ENCODE results near the gene IFFO2. TPM values are rescaled to one million over a fixed set of nuclear protein-coding genes. Genes with fewer than 3 reads are reported as not detected.
A peak's percentile ranks its signal among the peaks of the same experiment; 100 is the strongest.

IFFO2 gene
- total RNA-seq, 1 donor from 2014 or later: 16.2 TPM

DNA sequence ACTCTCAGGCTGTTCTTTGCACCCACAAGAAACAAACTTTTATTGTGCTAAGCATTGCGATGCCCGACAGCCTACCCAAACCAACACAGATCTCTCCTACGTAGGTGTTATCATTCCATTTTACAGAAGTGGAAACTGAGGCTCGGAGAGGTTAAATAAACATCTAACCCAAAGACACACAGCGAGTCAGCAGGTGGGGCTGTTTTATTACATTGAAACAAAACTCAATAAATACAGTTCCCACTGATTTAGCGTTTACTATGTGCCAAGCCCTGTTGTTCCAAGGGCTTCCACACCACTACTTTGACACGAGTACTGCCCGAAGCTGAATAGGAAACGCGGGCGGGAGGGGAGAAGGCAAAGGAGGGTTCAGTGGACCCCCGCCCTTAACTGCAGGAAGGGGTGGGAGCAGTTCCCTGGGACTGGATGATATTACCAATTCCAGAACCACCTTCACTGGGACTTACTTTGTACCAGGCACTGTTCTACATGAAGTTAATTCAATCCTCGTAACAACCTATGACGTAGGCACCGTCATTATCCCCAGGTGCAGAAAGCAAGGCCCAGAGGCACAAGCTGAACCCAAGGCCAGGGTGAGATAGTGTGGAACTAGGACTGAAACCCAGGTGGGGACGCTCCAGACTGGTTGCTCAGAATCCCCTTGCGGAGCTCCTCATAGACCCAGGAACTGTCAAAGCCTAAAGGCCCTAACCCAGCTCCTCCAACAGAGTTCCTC lies 34.8 kb downstream of the IFFO2 start:
- no peak for DNase-seq (ENCODE audit: low read depth)

GRCh38 chr1:18920931-18921330 lies 35.5 kb downstream of the IFFO2 start:
- DNase-seq (ENCODE audit: low read depth): no peak

DNA sequence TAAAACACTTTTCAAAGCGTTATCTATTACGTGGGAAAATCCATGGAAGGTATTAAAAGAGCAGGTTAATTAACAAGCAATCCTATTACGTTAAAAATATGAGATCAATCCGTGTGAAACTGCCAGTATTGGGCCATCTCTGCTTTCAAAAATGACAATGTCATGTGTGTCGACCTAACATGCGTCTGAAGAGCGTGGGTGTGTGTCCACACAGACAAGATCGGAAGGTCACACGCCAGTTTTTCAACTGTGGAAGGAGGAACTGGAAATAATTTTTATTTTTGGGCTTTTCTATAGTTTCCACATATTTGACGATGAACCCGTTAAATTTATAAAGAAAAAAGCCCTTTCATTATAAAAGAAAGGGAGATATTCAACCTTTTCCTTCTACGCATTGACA lies 36.5 kb downstream of the IFFO2 start:
- no peak for DNase-seq (ENCODE audit: low read depth)

DNA sequence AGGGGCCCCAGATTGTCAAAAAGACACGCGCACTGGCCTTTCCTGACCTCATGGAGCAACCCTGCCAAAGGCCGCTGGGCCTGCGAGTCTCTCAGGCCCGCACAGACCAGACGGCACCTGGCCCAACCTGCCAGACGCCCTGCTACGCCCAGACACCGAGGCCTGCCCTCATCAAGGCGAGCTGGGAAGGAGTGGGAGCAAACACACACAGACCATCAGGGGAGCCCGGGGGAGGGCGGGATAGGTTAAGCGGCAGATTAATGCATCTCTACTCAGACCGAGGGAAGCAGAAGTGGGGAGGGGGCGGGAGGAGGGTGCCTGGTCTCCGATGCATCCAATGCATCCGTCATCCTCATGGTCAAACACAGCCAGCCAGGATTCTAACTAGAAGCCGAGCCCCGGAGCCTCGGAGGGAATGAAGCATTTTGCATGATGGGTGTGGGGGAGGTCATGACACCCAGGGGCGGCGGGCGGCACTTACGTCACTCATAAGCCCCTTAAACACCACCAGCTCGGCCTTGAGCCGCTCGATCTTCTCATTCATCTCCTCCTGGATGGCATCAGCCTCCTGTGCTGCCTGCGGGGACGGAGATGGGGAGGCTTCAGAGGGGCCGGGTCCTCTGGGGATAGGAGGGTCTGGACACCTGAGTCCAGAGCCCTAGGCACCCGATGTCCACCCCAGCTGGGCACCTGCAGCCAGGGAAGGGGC lies 37.1 kb downstream of the IFFO2 start:
- DNase-seq (ENCODE audit: low read depth): no peak

DNA sequence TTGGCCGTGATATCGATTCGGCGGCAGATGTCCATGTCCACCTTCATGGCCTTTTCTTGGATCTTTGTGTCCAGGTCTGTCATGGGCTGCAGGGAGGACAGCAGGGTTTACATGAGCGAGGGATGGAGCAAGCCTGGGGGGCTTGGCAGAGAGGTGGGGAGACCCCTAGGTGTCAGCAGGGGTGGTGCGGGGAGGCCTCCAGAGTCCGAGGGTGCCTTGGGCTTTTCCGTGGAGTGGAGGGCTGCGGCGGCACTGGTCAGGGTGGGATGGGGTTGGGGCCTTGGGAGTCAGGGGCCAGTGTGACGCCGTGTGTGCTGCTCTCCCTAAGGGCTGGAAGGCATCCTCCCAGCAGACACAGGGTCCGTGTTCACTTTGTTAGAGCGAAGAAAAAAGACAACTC lies 38.1 kb downstream of the IFFO2 start:
- DNase-seq (ENCODE audit: low read depth): no peak

GRCh38 chr1:18917071-18917799 lies 39.2 kb downstream of the IFFO2 start:
- DNase-seq (ENCODE audit: low read depth): no peak

DNA sequence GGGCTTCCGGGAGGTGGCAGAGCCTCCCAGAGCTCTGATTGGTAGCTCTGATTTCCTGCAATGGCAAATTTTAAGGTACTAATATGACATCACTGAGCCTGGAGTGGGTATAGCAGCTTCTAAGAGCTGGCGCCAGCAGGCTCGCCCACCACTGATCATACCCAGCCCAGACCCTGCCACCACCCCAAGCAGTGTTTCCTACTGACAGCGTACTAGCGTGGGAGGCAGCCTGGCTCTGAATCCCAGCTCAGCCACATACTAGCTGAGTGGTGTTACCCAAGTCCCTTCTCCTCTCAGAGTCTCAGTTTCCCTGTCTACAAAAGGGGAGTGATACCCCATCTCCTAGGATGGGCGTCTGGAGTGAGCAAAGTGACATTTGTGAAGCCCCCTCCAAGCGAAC lies 41.1 kb downstream of the IFFO2 start:
- no peak for DNase-seq (ENCODE audit: low read depth)

DNA sequence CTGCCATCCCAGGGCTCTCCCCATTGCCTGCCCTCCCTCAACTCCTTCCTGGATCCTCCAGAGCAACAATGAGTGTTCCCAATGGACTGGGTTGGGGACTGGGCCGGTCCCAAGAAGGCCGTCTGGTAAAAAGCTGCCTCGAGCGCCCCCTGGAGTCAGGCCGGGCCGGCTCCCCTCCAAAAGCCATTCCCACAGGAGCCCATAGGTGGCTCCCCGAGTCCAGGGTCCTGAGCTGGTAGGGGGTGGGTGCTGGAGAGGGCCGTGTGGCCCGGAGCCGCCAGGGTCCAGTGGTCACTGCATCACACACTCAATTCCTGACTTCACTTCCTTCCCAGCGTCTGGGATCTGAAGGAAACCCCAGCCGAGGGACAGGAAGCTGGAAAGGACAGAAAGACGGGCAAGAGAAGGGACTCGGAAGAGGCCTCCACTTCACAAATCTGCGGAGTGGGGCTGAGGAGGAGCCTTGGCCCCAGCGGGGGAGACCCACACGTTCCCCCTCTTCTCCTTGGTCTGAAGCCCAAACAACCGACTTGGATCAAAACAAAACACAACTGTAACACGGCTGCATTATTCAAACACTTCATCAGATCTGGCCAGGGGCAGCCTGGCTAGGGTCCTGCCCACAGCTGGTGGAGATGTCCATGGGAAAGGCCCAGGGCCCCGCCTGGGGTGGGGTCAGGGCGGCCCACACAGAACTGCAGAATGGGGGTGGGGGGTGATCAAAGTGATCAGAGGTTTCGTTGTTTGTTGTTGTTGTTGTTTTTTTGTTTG lies 43.2 kb downstream of the IFFO2 start:
- peak; percentile 72 for DNase-seq (ENCODE audit: low read depth)

GRCh38 chr1:18912550-18912949 lies 43.9 kb downstream of the IFFO2 start:
- no peak for DNase-seq (ENCODE audit: low read depth)

- no peak for DNase-seq (ENCODE audit: low read depth)
Measured at GRCh38 chr1:18908911-18909771, 47.3 kb downstream of the IFFO2 start.

GRCh38 chr1:18907917-18908845 lies 48.3 kb downstream of the IFFO2 start:
- DNase-seq (ENCODE audit: low read depth): peak; percentile 50

DNA sequence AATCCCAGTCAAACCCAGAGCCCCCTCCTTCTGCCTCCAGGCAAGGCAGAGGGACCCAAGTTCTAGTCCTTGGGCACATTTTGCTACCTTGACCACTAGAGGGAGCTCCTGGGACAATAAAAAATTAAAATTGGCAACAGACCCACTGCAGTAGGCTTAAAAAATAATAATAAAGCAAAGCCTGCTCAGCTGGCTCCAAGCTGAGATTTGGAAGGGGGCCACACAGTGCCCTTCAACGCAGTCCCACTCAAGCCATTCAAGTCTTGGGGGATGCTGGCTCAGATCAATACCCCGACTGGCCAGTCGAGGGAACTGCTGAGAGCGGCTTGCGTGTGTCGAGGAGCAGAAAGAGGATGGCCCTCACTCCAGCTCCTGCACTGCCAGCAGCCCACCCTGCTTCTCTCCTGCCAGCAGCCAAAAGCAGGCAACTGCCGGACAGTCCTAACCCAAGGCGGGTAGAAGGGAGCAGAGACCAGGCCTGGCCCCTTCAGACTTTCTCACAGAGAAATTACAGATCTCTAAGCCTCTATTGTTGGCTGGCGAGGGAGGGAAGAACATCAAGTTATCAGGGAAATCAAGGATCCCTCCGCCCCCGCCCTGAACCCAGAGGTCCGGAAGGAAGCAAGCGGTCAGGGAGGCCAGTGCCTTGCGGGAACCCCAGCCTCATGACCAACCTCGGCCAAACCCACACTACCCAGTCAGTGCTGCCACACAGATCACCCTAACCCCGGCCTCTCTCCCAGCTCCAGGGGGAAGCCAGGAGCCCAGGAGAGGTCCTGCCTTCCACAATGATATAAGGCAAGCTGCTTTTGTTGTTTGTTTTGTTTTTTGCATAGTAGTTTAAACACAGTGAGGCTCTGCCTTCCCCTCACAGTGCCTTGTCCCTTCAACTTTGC lies 49.2 kb downstream of the IFFO2 start:
- peak; percentile 78 for DNase-seq (ENCODE audit: low read depth)

DNA sequence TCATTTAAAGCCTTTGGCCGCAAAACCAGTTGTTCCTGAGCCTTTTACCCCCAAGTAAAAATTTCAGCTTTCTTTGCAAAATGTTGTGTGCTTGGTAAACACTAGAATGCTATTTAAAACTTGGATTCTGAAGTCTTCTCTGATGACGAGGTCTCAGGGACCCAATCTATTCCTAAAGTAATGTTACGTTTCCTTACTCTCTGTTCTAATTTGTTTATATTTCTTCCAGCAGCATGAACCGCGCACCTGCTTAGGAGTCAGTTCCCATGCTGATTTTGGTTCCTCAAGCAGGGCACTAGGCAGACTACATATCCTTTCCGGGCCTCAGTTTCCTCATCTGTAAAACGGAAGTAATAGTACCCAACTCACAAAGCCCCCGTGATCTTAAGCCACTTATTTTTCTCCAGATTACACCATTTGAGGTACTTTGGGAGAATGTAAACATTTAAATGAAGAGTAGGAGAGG lies 53.2 kb downstream of the IFFO2 start:
- DNase-seq (ENCODE audit: low read depth): no peak

- DNase-seq (ENCODE audit: low read depth): peak; percentile 99
Measured at GRCh38 chr1:18902523-18903290, 53.8 kb downstream of the IFFO2 start, which contains the start of gene ALDH4A1. Gene ALDH4A1, minus strand, starts transcription at chr1:18902555. Its CDS starts 32 bp downstream, at chr1:18902523.

DNA sequence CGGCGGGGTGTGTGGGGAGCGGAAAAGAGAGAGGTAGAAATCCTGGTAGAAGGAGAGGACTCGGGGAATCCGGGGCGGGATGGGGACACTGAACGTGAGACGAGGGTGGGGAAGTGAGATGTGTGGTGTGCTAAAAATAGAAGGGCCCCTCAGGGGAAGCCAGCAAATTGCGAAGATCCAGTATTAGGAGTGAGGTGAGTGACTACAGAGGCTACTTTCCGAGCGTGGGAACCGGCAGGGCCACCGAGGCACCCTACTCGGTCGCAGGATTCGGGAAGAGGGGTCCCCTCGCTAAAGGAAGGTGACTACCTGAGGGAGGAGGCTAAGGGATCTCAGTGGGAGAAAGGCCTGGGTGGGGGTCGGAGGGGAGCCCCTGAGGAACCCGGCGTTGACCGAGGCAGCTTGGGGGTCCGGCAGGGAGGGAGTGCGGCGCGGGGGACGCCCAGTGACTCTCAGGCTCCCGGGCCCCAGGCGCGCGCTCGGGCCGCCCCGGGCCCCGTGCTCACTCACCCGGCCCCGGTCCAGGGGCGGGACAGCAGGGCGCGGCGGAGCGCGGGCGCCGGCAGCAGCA lies 54.4 kb downstream of the IFFO2 start:
- peak; percentile 54 for DNase-seq (ENCODE audit: low read depth)

DNA sequence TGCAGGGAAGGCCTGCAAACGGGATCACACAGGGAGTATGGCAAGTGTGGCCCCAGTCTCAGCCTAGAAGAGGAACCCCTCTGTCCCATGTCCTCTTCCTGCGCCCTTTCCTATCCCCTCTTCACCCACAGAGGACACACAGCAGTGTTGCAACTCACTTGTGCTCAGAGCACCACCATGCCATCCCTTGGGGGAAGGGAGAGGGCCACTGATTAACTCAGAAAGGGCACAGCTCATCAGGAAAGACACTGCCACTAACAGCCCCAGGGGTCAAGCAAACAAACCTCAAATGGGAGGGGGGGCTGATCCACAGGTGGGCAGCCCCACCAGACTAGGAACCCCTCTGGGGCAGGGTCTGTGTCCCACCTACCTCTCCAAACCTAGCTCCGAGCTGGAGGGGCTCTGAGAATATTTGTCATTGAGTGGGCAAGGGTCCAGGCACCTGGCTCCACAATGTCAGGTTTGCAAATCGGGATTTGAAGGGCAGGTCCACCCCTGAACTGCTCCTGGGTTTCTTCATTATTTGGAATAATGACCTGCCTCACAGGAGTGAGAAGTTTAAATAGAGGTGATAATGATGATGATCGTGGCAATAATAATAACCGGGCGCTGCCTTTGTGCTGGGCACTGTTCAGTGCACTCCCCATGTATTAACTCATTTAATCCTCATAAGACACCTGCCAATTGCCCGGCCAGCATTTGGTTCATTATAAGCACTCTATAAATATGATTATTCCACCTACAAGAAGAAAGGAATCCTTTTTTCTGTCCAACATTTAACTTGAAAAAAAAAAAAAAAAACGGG lies 55.1 kb downstream of the IFFO2 start:
- no peak for DNase-seq (ENCODE audit: low read depth)

Data from myocyte (in vitro differentiated cells).